GM12801 (cell line): ENCODE results near the gene TMEM109.

ENCODE experiments used
- CTCF ChIP-seq: IDR thresholded peaks from one replicate; pipeline ENCODE4 v1.5.1; 2011; ENCODE audit warnings: control low read depth; ENCODE audit not compliant: insufficient read length; ENCODE audit errors: extremely low read depth

TMEM109 gene

GRCh38 chr11:60924906-60925853 lies 11.2 kb downstream of the TMEM109 start:
- no peak for TF ChIP-seq CTCF

GRCh38 chr11:60925868-60926267 lies 11.9 kb downstream of the TMEM109 start:
- no peak for TF ChIP-seq CTCF

- TF ChIP-seq CTCF, result no peak
Observed at GRCh38 chr11:60926500-60926899, 12.5 kb downstream of the TMEM109 start.

GRCh38 chr11:60927061-60927592 lies 13.2 kb downstream of the TMEM109 start:
- TF ChIP-seq CTCF, result no peak

- no peak for TF ChIP-seq CTCF
Observed at GRCh38 chr11:60927600-60927999, 13.6 kb downstream of the TMEM109 start.

GRCh38 chr11:60928563-60929001 lies 14.6 kb downstream of the TMEM109 start:
- no peak for TF ChIP-seq CTCF

GRCh38 chr11:60929764-60930163 lies 15.8 kb downstream of the TMEM109 start:
- TF ChIP-seq CTCF, result no peak
